HepG2 (cell line): ENCODE measurements around the gene POLE. TPM values are rescaled to one million over a fixed set of nuclear protein-coding genes. Genes with fewer than 3 reads are reported as not detected.

Experiments used
- CBX5 ChIP-seq: sonication (generic); formaldehyde crosslinking; IDR thresholded peaks from 2 replicates; pipeline ENCODE4 v1.4.0; 2020; ENCODE audit warnings: missing genetic modification reagents, borderline replicate concordance
- CSRNP2 ChIP-seq: sonication (generic); formaldehyde crosslinking; conservative IDR thresholded peaks from 2 replicates; pipeline ENCODE4 v1.8.0; 2022; ENCODE audit warnings: low read depth, missing genetic modification reagents
- DPF2 ChIP-seq: sonication (generic); formaldehyde crosslinking; IDR thresholded peaks from 2 replicates; pipeline ENCODE4 v1.4.0; 2020; ENCODE audit warnings: mild to moderate bottlenecking, low read depth, missing genetic modification reagents, borderline replicate concordance
- FOXK1 ChIP-seq: sonication (generic); formaldehyde crosslinking; IDR thresholded peaks from 2 replicates; pipeline ENCODE4 v1.4.0; 2020; ENCODE audit warnings: low read depth, missing genetic modification reagents, borderline replicate concordance
- HMG20A ChIP-seq: IDR thresholded peaks from 2 replicates; pipeline ENCODE4 v1.6.1; 2016; ENCODE audit warnings: borderline replicate concordance
- IRF2 ChIP-seq: IDR thresholded peaks from 2 replicates; pipeline ENCODE4 v1.6.1; 2018; ENCODE audit warnings: missing genetic modification reagents, missing compliant biosample characterization
- IRF9 ChIP-seq: sonication (generic); formaldehyde crosslinking; IDR thresholded peaks from 2 replicates; pipeline ENCODE4 v1.8.0; 2022; ENCODE audit warnings: missing genetic modification reagents, mild to moderate bottlenecking, borderline replicate concordance
- NKX3-1 ChIP-seq: sonication (generic); formaldehyde crosslinking; IDR thresholded peaks from 2 replicates; pipeline ENCODE4 v1.5.0; 2020; ENCODE audit warnings: missing genetic modification reagents
- TBX2 ChIP-seq: sonication (generic); formaldehyde crosslinking; IDR thresholded peaks from 2 replicates; pipeline ENCODE4 v1.5.0; 2020; ENCODE audit warnings: missing genetic modification reagents, mild to moderate bottlenecking, borderline replicate concordance
- TMF1 ChIP-seq: sonication (generic); formaldehyde crosslinking; IDR thresholded peaks from 2 replicates; pipeline ENCODE4 v1.8.1; 2022; ENCODE audit warnings: low read depth, missing genetic modification reagents
- ZNF280D ChIP-seq: sonication (generic); formaldehyde crosslinking; IDR thresholded peaks from 2 replicates; pipeline ENCODE4 v1.5.1; 2020; ENCODE audit warnings: mild to moderate bottlenecking, missing genetic modification reagents
- ZNF383 ChIP-seq: sonication (generic); formaldehyde crosslinking; IDR thresholded peaks from 2 replicates; pipeline ENCODE4 v1.4.0; 2020; ENCODE audit warnings: missing genetic modification reagents, mild to moderate bottlenecking, borderline replicate concordance
- ZNF513 ChIP-seq: sonication (generic); formaldehyde crosslinking; conservative IDR thresholded peaks from 2 replicates; pipeline ENCODE4 v1.5.0; 2020; ENCODE audit warnings: missing genetic modification reagents
- ZSCAN20 ChIP-seq: sonication (generic); formaldehyde crosslinking; IDR thresholded peaks from 2 replicates; pipeline ENCODE4 v1.4.0; 2020; ENCODE audit warnings: missing genetic modification reagents, mild to moderate bottlenecking, borderline replicate concordance
- polyA plus RNA-seq, 8 experiments: library from polyadenylated mRNA; depleted of rRNA in 3 of 8; stranded (reverse) in 7 of 8; unstranded in 1 of 8; fragments of >200 nt; fragmentation: Illumina TruSeq in 4 of 8; extraction: Trizol in 4 of 8; gene quantifications; 2 replicates each; pipeline versions ENCODE4 v1.2.1 to v1.2.3, GENCODE V29; 2011 to 2016; ENCODE audit warnings: low read depth in 4 of 8, missing spikeins in 1 of 8, mixed read lengths in 1 of 8; ENCODE audit not compliant: insufficient read depth in 1 of 8
- total RNA-seq, 5 experiments: library from RNA; depleted of rRNA; stranded (reverse); fragments of >200 nt; fragmentation: Illumina TruSeq; extraction: Trizol; gene quantifications; 2 replicates each; pipeline ENCODE4 v1.2.3, GENCODE V29; 2016; ENCODE audit warnings: low read depth in 1 of 5
- TF ChIP-seq, protein P1 (sequence below): sonication (generic); formaldehyde crosslinking; IDR thresholded peaks from 2 replicates; pipeline ENCODE4 v1.4.0; 2020; ENCODE audit warnings: missing genetic modification reagents

POLE gene
- total and polyA plus RNA-seq, 2 of the 13 experiments (the other 11 are each of a cell fraction or from before 2014, with no cell fraction given): 25.3 to 52.2 TPM

DNA sequence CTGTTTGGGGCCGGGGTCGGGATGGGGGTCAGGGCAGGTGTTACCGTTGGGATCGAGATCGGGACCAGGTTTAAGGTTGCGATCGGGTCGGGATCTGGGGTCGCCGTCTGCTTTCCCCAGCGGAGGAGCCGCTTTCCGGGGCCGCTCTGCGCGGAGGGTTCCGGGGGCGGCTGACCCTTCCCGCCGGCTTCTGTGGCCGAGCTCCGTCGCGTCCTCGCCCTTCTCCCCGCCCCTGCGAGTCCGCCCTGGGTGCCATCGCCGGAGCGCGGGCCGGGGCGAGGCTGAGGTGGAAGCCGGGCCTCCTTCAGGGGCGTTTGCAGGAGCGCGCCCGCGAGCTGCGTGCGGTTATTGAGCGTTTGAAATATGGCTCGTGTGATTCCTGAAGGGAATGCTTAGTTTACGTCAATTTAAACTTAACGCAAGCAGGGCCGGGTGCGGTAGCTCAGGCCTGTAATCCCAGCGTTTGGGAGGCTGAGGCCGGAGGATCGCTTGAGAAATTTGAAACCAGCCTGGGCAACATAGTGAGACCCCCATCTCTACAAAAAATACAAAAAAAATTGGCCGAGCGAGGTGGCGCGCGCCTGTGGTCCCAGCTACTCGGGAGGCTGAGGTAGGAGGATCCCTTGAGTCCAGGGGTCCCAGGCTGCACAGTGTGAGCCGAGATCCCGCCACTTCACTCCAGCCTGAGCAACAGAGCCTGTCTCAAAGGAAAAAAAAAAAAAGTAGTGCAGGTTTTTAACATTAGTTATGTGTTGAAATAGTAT, 24.1 kb upstream of the POLE start (continued):
- no peak for TF ChIP-seq ZNF280D (CRISPR knock-in tag)
- TF ChIP-seq ZNF383 (CRISPR knock-in tag): no peak
- TF ChIP-seq ZSCAN20 (CRISPR knock-in tag): no peak
- TF ChIP-seq IRF9 (CRISPR knock-in tag): no peak
- no peak for TF ChIP-seq TBX2 (CRISPR knock-in tag)
- no peak for TF ChIP-seq TMF1 (CRISPR knock-in tag)
- TF ChIP-seq DPF2 (CRISPR knock-in tag): no peak
- TF ChIP-seq FOXK1: no peak
- TF ChIP-seq CSRNP2: no peak
- no peak for TF ChIP-seq HMG20A (CRISPR knock-in tag)
- no peak for TF ChIP-seq CBX5 (CRISPR knock-in tag)
- TF ChIP-seq IRF2 (CRISPR knock-in tag): no peak
- TF ChIP-seq ZNF513 (CRISPR knock-in tag): no peak
- TF ChIP-seq, protein P1, sequence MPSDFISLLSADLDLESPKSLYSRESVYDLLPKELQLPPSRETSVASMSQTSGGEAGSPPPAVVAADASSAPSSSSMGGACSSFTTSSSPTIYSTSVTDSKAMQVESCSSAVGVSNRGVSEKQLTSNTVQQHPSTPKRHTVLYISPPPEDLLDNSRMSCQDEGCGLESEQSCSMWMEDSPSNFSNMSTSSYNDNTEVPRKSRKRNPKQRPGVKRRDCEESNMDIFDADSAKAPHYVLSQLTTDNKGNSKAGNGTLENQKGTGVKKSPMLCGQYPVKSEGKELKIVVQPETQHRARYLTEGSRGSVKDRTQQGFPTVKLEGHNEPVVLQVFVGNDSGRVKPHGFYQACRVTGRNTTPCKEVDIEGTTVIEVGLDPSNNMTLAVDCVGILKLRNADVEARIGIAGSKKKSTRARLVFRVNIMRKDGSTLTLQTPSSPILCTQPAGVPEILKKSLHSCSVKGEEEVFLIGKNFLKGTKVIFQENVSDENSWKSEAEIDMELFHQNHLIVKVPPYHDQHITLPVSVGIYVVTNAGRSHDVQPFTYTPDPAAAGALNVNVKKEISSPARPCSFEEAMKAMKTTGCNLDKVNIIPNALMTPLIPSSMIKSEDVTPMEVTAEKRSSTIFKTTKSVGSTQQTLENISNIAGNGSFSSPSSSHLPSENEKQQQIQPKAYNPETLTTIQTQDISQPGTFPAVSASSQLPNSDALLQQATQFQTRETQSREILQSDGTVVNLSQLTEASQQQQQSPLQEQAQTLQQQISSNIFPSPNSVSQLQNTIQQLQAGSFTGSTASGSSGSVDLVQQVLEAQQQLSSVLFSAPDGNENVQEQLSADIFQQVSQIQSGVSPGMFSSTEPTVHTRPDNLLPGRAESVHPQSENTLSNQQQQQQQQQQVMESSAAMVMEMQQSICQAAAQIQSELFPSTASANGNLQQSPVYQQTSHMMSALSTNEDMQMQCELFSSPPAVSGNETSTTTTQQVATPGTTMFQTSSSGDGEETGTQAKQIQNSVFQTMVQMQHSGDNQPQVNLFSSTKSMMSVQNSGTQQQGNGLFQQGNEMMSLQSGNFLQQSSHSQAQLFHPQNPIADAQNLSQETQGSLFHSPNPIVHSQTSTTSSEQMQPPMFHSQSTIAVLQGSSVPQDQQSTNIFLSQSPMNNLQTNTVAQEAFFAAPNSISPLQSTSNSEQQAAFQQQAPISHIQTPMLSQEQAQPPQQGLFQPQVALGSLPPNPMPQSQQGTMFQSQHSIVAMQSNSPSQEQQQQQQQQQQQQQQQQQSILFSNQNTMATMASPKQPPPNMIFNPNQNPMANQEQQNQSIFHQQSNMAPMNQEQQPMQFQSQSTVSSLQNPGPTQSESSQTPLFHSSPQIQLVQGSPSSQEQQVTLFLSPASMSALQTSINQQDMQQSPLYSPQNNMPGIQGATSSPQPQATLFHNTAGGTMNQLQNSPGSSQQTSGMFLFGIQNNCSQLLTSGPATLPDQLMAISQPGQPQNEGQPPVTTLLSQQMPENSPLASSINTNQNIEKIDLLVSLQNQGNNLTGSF (CRISPR knock-in tag): no peak
- TF ChIP-seq NKX3-1 (CRISPR knock-in tag): no peak
